SK-N-SH treated with all-trans-retinoic acid at 6 μM for 48 hours (cell line): Measurements from ENCODE around the gene TRAPPC4.

Experiments used
- CREB5 ChIP-seq: fragments of 250-450 bp; sonication (Bioruptor Pico); IDR thresholded peaks from 2 replicates; pipeline ENCODE4 v1.5.1; 2020; ENCODE audit warnings: low read depth, mild to moderate bottlenecking, moderate library complexity
- CSDC2 ChIP-seq: fragments of 250-450 bp; sonication (Bioruptor Pico); IDR thresholded peaks from 2 replicates; pipeline ENCODE4 v1.5.0; 2020; ENCODE audit warnings: mild to moderate bottlenecking, moderate library complexity
- CSRNP3 ChIP-seq: fragments of 250-450 bp; sonication (Bioruptor Pico); IDR thresholded peaks from 2 replicates; pipeline ENCODE4 v1.5.1; 2021; ENCODE audit warnings: mild to moderate bottlenecking, moderate library complexity
- ISL1 ChIP-seq: fragments of 250-450 bp; sonication (Bioruptor Pico); IDR thresholded peaks from 2 replicates; pipeline ENCODE4 v2.1.2; 2022; ENCODE audit warnings: mild to moderate bottlenecking, moderate library complexity
- OSR1 ChIP-seq: fragments of 250-450 bp; sonication (Bioruptor Pico); IDR thresholded peaks from 2 replicates; pipeline ENCODE4 v1.8.0; 2022; ENCODE audit warnings: moderate library complexity, mild to moderate bottlenecking, inconsistent platforms
- PATZ1 ChIP-seq: fragments of 250-450 bp; sonication (Bioruptor Pico); IDR thresholded peaks from 2 replicates; pipeline ENCODE4 v1.8.0; 2020; ENCODE audit warnings: mild to moderate bottlenecking, moderate library complexity, borderline replicate concordance
- POU6F1 ChIP-seq: fragments of 250-450 bp; sonication (Bioruptor Pico); IDR thresholded peaks from 2 replicates; pipeline ENCODE4 v1.8.0; 2021; ENCODE audit warnings: low read depth, mild to moderate bottlenecking, moderate library complexity, borderline replicate concordance
- PPARA ChIP-seq: fragments of 250-450 bp; sonication (Bioruptor Pico); IDR thresholded peaks from 2 replicates; pipeline ENCODE4 v1.5.0; 2020; ENCODE audit warnings: mild to moderate bottlenecking, borderline replicate concordance
- RARB ChIP-seq: fragments of 250-450 bp; sonication (Bioruptor Pico); IDR thresholded peaks from 2 replicates; pipeline ENCODE4 v1.8.0; 2021; ENCODE audit warnings: mild to moderate bottlenecking, moderate library complexity
- TCF4 ChIP-seq: fragments of 250-450 bp; sonication (Bioruptor Pico); IDR thresholded peaks from 2 replicates; pipeline ENCODE4 v1.8.0; 2021; ENCODE audit warnings: mild to moderate bottlenecking, moderate library complexity, borderline replicate concordance
- ZC3H10 ChIP-seq: fragments of 250-450 bp; sonication (Bioruptor Pico); IDR thresholded peaks from 2 replicates; pipeline ENCODE4 v1.5.1; 2021; ENCODE audit warnings: mild to moderate bottlenecking, moderate library complexity
- ZFP30 ChIP-seq: fragments of 450-650 bp; formaldehyde crosslinking; IDR thresholded peaks from 2 replicates; pipeline ENCODE4 v1.5.0; 2022; ENCODE audit warnings: mild to moderate bottlenecking, moderate library complexity
- ZNF8 ChIP-seq: fragments of 450-650 bp; formaldehyde crosslinking; IDR thresholded peaks from 2 replicates; pipeline ENCODE4 v1.5.0; 2020; ENCODE audit warnings: mild to moderate bottlenecking, moderate library complexity
- TF ChIP-seq, protein P1 (sequence below): fragments of 250-450 bp; sonication (Bioruptor Pico); IDR thresholded peaks from 2 replicates; pipeline ENCODE4 v1.5.0; 2020; ENCODE audit warnings: mild to moderate bottlenecking, moderate library complexity

- no peak for TF ChIP-seq PATZ1
- TF ChIP-seq, protein P1, sequence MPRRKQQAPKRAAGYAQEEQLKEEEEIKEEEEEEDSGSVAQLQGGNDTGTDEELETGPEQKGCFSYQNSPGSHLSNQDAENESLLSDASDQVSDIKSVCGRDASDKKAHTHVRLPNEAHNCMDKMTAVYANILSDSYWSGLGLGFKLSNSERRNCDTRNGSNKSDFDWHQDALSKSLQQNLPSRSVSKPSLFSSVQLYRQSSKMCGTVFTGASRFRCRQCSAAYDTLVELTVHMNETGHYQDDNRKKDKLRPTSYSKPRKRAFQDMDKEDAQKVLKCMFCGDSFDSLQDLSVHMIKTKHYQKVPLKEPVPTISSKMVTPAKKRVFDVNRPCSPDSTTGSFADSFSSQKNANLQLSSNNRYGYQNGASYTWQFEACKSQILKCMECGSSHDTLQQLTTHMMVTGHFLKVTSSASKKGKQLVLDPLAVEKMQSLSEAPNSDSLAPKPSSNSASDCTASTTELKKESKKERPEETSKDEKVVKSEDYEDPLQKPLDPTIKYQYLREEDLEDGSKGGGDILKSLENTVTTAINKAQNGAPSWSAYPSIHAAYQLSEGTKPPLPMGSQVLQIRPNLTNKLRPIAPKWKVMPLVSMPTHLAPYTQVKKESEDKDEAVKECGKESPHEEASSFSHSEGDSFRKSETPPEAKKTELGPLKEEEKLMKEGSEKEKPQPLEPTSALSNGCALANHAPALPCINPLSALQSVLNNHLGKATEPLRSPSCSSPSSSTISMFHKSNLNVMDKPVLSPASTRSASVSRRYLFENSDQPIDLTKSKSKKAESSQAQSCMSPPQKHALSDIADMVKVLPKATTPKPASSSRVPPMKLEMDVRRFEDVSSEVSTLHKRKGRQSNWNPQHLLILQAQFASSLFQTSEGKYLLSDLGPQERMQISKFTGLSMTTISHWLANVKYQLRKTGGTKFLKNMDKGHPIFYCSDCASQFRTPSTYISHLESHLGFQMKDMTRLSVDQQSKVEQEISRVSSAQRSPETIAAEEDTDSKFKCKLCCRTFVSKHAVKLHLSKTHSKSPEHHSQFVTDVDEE = no peak
- TF ChIP-seq PPARA (CRISPR knock-in tag) = no peak
- TF ChIP-seq ZFP30 = no peak
- TF ChIP-seq CREB5 (CRISPR knock-in tag) = no peak
- no peak for TF ChIP-seq POU6F1 (CRISPR knock-in tag)
- no peak for TF ChIP-seq RARB (CRISPR knock-in tag)
- no peak for TF ChIP-seq CSRNP3 (CRISPR knock-in tag)
- TF ChIP-seq TCF4 (CRISPR knock-in tag) = no peak
- no peak for TF ChIP-seq ISL1 (CRISPR knock-in tag)
- no peak for TF ChIP-seq ZNF8
- TF ChIP-seq ZC3H10 (CRISPR knock-in tag) = no peak
- TF ChIP-seq CSDC2 (CRISPR knock-in tag) = no peak
- TF ChIP-seq OSR1 = no peak
These were observed 42.7 kb downstream of the TRAPPC4 start for GRCh38 chr11:119061256-119061655.
